ENCODE data around the gene LTBP1. TPM values are rescaled to one million over a fixed set of nuclear protein-coding genes. Genes with fewer than 3 reads are reported as not detected.

LTBP1 gene
- total RNA-seq, 1 experiment from 2014 or later: 28.5 TPM

DNA sequence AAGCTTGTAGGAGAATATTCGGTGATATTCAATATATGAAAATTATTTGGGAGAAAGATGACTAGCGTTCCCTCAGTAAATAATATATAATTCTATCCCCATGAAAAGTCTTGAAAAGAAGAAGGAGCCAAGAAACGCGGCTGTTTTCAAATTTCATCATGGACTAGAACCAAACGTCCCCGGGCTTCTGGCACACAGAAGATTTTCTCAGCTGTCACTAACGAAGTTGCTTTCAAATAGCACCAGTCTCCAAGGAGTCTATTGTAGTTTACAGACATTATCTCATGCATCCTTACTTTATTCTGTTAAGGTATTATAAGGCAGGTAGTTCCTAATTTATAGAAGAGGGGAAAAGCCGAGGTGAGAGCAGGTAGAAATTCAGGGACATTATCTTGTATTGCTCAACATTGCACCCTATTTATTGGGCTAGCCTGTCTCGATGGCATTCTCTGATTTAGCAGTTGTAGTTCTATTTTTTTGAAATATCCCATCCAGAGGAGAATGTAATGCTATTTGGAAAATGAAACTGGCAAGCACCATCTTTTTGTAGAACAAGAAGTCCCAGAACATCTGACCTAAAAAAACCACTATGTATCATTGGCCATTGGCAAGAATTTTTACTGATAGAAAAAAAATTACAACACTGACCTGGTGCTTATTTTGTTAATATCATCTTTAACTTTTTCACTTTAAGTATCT is 331.6 kb downstream of the LTBP1 start:
- no peak overlapping the region for H3K4me2 ChIP-seq (ENCODE audit: insufficient read depth, insufficient read length, low read length)
- H4K8ac ChIP-seq (replicated peaks; ENCODE audit: insufficient read length, low read depth, low read length): no peak overlapping the region
- no peak for TF ChIP-seq CTCF (conservative IDR thresholded peaks at IDR 0.05)
- no peaks in the 10 kb centered on the region for H3K4me1 ChIP-seq (ENCODE audit: insufficient read depth, low read length)
- H2BK15ac ChIP-seq (ENCODE audit: low read depth, low read length): no peak overlapping the region
- no peak overlapping the region for H2BK120ac ChIP-seq (ENCODE audit: low read depth, low read length, poor library complexity, severe bottlenecking)
- H3K23ac ChIP-seq (ENCODE audit: insufficient read length, low read depth, low read length): no peak overlapping the region
- no peak overlapping the region for H4K5ac ChIP-seq (ENCODE audit: insufficient read length, low read depth, low read length)
- Mint-ChIP-seq H3K4me3 (no peak overlapping the region), H3K4me1 (no peaks in the 10 kb centered on the region), H3K27ac (no peak overlapping the region), H3K36me3 (ENCODE audit: insufficient read depth in 1 of 3, low read depth in 3 of 3) (peaks cover 0 to 12% (median 6%) of the 10 kb centered on the region in 3 experiments; a peak in 5 of 7 replicates), H3K27me3 (ENCODE audit: low read depth) (no peaks in the 10 kb centered on the region), H3K9me3 (no peaks in the 10 kb centered on the region)
- no peaks in the 10 kb centered on the region for H3K23me2 ChIP-seq (ENCODE audit: insufficient read length, low read depth, low read length, poor library complexity, severe bottlenecking)
- H3K27ac ChIP-seq (ENCODE audit: insufficient read length, low read depth, low read length): no peak overlapping the region
- H2BK5ac ChIP-seq (ENCODE audit: insufficient read length, low read length): no peak overlapping the region
- no peak overlapping the region for H2BK20ac ChIP-seq (ENCODE audit: low read depth, low read length, poor library complexity, severe bottlenecking)
- H3T11ph ChIP-seq (ENCODE audit: low read length): no peak overlapping the region
- WGBS (ENCODE audit: extremely low coverage, insufficient read length, low lambda C conversion rate): 100% methylated on average over 1 of the region's 9 CpGs
- H2AFZ ChIP-seq (ENCODE audit: low read length): no peak overlapping the region
- no peaks in the 10 kb centered on the region for H3K79me2 ChIP-seq (ENCODE audit: insufficient read depth, low read length)
- no peak overlapping the region for H3K9ac ChIP-seq (ENCODE audit: extremely low read depth, insufficient read length, low read length)
- H3K79me1 ChIP-seq (ENCODE audit: insufficient read depth, low read depth, low read length, poor library complexity, severe bottlenecking): no peaks in the 10 kb centered on the region
- no peak overlapping the region for H2AK5ac ChIP-seq (ENCODE audit: insufficient read length, low read length)
- H3K56ac ChIP-seq (ENCODE audit: insufficient read length, low read depth, low read length): no peak overlapping the region
- no peak overlapping the region for H3K14ac ChIP-seq (ENCODE audit: insufficient read depth, low read length)
- H3K27me3 ChIP-seq (ENCODE audit: insufficient read depth, low read length): no peaks in the 10 kb centered on the region
- H3K9me3 ChIP-seq (ENCODE audit: control insufficient read depth, low read depth, low read length): no peaks in the 10 kb centered on the region
- no peaks in the 10 kb centered on the region for H4K20me1 ChIP-seq (ENCODE audit: control insufficient read depth, insufficient read depth, insufficient read length)
- no peak overlapping the region for H4K91ac ChIP-seq (ENCODE audit: insufficient read length, low read depth, low read length)
- no peak overlapping the region for H3K18ac ChIP-seq (ENCODE audit: insufficient read length, low read depth, low read length)
- no peak overlapping the region for H2BK12ac ChIP-seq (ENCODE audit: insufficient read length, low read depth, low read length)
- H3K4ac ChIP-seq (ENCODE audit: low read depth, low read length): no peak overlapping the region
- DNase-seq: no peak
